ENCODE data around the gene DLG2.

DNA sequence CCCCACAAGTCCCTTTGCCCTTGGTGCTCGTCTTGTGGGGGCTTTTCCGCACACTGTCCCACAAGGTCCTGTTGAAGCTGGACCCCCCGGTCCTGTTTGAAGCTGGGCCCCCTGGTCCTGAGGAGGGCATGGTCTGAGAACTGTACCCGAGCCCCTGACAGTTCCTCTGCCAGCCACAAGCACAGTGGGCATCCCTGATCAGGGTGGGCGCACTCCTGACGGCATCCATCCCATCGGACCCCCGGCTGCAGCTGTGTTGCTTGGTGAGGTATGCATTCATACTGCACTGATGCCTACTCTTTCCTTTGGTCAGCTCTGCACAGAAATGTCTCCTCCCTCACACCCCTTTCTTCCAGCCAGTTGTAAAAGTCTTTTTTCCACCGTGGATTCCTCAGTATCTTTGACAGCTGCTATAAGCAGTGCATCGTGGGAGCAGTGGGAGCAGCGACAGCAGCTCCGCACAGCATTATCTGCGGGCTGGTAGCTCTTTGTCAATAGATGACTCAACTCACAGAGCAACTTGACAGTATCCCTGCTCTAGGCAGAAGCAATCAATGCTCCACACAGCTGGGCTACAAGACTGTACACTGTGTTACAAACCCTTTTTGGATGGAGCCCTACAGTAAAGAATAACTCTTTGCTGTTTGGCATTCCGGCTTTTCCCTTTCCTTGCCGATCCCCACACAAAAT lies 1310.1 kb downstream of the DLG2 start:
- TF ChIP-seq, protein P1, sequence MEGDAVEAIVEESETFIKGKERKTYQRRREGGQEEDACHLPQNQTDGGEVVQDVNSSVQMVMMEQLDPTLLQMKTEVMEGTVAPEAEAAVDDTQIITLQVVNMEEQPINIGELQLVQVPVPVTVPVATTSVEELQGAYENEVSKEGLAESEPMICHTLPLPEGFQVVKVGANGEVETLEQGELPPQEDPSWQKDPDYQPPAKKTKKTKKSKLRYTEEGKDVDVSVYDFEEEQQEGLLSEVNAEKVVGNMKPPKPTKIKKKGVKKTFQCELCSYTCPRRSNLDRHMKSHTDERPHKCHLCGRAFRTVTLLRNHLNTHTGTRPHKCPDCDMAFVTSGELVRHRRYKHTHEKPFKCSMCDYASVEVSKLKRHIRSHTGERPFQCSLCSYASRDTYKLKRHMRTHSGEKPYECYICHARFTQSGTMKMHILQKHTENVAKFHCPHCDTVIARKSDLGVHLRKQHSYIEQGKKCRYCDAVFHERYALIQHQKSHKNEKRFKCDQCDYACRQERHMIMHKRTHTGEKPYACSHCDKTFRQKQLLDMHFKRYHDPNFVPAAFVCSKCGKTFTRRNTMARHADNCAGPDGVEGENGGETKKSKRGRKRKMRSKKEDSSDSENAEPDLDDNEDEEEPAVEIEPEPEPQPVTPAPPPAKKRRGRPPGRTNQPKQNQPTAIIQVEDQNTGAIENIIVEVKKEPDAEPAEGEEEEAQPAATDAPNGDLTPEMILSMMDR (IDR thresholded peaks at IDR 0.05; ENCODE audit: low read depth, low read length) = no peak
- TF ChIP-seq EZH2phosphoT487 (IDR thresholded peaks at IDR 0.05; ENCODE audit: low read depth) = no peak
